Measurements from ENCODE around the gene DRAXIN.

DNA sequence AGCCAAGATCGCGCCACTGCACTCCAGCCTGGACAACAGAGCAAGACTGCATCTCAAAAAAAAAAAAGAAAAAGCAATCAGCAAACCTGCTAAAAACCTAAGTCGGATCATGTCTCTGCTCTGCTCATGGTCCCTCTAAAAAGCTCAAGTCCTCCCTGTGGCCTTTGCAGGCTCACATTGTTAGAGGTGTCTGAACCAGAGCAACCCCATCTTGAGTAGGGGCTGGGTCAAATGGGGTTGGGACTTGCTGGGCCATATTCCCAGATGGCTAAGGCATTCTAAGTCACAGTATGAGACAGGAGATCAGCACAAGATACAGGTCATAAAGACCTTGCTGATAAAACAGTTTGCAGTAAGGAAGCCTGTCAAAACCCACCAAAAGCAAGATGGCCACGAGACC lies 3.0 kb upstream of the DRAXIN start:
- TF ChIP-seq, protein P1, sequence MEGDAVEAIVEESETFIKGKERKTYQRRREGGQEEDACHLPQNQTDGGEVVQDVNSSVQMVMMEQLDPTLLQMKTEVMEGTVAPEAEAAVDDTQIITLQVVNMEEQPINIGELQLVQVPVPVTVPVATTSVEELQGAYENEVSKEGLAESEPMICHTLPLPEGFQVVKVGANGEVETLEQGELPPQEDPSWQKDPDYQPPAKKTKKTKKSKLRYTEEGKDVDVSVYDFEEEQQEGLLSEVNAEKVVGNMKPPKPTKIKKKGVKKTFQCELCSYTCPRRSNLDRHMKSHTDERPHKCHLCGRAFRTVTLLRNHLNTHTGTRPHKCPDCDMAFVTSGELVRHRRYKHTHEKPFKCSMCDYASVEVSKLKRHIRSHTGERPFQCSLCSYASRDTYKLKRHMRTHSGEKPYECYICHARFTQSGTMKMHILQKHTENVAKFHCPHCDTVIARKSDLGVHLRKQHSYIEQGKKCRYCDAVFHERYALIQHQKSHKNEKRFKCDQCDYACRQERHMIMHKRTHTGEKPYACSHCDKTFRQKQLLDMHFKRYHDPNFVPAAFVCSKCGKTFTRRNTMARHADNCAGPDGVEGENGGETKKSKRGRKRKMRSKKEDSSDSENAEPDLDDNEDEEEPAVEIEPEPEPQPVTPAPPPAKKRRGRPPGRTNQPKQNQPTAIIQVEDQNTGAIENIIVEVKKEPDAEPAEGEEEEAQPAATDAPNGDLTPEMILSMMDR (IDR thresholded peaks at IDR 0.05), result no peak
- TF ChIP-seq RCOR1 (IDR thresholded peaks at IDR 0.05; ENCODE audit: low read length), result no peak

Measured in SK-N-SH (cell line).